Activated CD4-positive, alpha-beta T cell treated with anti-CD3 and anti-CD28 coated beads, Interleukin-2, Interleukin-4, amounts not matched to agents 100 ng/mL and 50 ng/mL, durations not matched to agents 16 hours and 8 hours (primary cell): ENCODE measurements around the gene YTHDF1.
"Not testable (repeated sequence)": the region's sequence is repeated elsewhere in the genome, so short reads cannot be mapped to it uniquely, and the experiment has no call there.

Experiments
- DNase-seq: peaks from one replicate; pipeline ENCODE4 v3.0.0-alpha.2; 2020; ENCODE audit warnings: low spot score

Gene YTHDF1

GRCh38 chr20:63169681-63170080 lies 46.2 kb downstream of the YTHDF1 start:
- DNase-seq, result no peak

- no peak for DNase-seq
Measured at GRCh38 chr20:63168861-63169260, 47.1 kb downstream of the YTHDF1 start.

DNA sequence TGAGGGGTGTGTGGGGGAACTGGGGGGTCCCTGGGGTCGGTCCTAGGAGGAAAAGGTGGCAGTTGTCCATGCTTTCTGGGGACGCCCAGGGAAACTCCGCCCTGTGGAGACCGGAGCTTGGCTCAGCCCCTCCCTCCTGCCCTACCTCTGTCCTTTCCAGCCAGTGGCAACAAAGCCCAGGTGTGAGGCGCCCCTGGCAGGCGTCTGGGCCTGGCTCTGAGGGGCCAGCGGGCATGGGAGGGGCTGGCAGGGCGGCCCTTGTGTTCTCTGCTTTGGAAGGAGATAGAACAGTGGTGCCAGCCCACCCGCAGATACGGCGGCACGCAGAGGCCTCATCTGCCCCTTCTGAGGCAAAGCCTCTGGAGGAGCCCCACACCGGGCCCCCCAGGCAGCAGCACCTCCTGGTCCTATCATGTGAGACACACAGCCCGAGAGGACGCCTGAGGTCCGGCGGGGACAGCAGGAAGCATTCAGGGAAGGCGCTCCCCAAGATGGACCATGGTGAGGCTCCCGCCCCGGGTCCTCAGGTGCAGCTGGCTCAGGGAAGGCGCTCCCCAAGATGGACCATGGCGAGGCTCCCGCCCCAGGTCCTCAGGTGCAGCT lies 47.9 kb downstream of the YTHDF1 start:
- no peak for DNase-seq

DNA sequence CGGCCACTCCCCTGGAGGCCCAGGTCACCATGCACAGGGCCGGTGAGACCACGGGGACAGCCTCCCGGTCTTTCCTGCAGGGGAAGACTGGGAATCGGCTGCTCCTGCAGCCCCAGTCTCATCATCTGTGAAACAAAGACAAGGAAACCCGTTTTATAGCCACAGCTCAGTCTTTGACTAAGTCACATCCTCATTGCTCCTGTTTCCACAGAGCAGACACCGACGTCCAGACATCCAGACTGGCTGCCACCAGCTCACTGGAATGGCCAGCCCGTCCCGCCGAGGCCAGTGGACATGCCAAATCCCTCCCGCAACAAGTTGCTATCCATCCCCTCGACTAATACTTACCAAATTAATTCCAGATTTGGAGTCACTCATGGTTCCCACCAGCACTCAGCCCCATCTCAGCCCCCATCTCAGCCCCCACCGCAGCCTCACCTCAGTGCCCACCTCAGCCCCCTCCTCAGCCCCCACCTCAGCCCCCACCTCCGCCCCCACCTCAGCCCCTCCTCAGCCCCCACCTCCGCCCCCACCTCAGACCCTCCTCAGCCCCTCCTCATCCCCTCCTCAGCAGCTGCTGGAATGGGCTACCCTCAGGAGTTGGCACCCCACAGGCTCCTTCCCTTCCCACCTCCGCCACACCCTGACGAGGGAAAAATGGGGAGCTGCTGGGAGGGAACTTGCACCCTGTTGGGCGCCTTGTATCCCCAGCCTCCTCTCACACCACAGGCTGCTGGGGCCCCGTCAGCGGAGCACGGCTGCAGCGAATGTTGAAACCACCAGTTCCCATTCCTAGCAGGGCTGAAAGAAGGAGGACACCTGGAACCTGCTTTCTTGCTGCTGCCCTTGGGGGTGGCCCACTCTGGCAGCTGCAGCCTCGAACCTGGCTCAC lies 48.7 kb downstream of the YTHDF1 start:
- DNase-seq, result no peak

GRCh38 chr20:63166193-63167020 lies 49.5 kb downstream of the YTHDF1 start:
- no peak for DNase-seq

DNA sequence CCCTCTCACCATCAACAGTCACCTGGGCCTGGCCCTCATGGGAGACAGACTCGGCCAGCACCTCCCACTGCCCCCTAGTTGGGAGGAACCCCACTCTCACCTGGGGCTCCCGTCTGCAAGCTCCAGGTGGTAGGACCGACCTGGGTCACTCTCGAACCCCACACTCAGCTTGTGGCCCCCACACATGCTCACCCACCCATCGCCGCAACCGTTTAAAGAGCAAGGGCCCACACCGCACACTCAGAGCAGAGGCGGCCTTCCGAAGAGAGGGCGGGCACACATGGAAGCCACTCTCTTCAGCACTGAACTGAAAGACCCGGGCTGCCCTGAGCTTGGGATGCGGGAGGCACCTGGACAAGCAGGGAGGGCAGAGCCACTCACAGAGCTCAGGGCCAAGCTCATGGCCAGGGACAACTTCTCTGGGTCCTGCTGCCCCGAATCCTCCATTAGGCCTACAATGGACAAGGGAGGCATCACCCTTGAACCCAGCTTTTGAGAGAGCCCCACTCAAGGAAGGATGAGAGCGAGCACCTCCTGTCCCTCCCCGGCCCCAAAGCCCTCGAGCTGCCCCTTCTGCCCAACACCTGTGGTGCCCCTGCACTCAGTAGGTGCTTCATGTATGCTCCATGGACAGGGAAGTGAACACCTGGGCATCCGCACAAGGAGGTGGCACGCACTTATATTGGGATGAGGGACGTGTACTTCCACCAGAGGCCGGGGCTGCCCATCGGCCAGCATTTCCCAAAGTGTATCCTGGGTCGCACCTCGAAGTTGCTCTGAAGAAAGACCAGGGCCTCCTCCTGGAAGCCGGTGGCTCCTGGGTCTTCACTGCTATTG lies 50.4 kb downstream of the YTHDF1 start:
- no peak for DNase-seq

- no peak for DNase-seq
Measured at GRCh38 chr20:63164484-63165355, 51.2 kb downstream of the YTHDF1 start.

- DNase-seq, result no peak
Measured at GRCh38 chr20:63163596-63164483, 52.1 kb downstream of the YTHDF1 start.

GRCh38 chr20:63163171-63163570 lies 52.8 kb downstream of the YTHDF1 start:
- no peak for DNase-seq

- DNase-seq, result no peak
Measured at GRCh38 chr20:63162206-63162795, 53.6 kb downstream of the YTHDF1 start.

- DNase-seq, result no peak
Measured at GRCh38 chr20:63161176-63161651, 54.7 kb downstream of the YTHDF1 start.

GRCh38 chr20:63160641-63161175 lies 55.2 kb downstream of the YTHDF1 start:
- DNase-seq, result no peak

- no peak for DNase-seq
Measured at GRCh38 chr20:63159826-63160640, 55.9 kb downstream of the YTHDF1 start.

DNA sequence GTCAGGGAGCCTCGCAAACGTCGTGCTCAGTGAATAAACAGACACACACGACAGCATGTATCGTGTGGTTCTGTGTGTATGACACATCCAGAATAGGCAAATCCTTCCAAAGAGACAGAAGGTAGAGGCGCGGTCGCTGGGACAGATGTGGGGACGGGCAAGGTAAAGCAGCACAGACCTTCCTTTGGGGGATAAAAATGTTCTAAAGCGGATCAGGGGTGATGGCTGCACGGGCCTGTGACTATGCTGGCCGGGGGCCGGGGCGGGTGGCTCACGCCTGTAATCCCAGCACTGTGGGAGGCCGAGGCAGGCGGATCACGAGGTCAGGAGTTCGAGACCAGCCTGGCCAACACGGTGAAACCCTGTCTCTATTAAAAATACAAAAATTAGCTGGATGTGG lies 56.7 kb downstream of the YTHDF1 start:
- not testable (repeated sequence) for DNase-seq

DNA sequence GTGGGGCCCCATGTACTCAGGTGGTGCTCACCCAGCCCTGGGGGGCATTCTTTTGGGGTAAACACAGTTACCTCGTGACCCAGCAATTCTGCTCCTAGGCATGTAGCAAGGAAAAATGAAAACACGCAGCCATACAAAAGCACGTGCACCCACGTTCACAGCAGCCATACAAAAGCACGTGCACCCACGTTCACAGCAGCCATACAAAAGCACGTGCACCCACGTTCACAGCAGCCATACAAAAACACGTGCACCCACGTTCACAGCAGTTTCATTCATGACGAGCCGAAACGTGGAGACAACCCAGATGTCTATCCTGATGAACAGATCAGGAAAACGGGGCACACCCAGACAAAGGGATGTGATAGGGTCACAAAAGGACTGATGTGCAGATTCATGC lies 57.1 kb downstream of the YTHDF1 start:
- no peak for DNase-seq

DNA sequence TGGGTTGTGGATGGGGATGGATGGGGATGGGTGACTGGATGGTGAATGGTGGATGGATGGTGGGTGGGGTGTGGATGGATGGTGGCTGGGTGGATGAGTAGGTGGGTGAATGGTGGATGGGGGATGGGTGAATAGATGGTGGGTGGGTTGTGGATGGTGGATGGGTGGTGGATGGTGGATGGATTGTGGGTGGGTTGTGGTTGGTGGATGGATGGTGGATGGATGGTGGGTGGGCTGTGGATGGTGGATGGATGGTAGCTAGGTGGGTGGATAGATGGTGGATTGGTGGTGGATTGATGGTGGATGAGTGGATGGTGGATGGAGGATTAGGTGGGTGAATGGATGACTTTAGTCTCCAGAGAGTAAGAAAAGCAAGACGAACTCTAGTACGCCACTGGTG lies 57.6 kb downstream of the YTHDF1 start:
- no peak for DNase-seq

- not testable (repeated sequence) for DNase-seq
Measured at GRCh38 chr20:63157431-63157830, 58.5 kb downstream of the YTHDF1 start.

DNA sequence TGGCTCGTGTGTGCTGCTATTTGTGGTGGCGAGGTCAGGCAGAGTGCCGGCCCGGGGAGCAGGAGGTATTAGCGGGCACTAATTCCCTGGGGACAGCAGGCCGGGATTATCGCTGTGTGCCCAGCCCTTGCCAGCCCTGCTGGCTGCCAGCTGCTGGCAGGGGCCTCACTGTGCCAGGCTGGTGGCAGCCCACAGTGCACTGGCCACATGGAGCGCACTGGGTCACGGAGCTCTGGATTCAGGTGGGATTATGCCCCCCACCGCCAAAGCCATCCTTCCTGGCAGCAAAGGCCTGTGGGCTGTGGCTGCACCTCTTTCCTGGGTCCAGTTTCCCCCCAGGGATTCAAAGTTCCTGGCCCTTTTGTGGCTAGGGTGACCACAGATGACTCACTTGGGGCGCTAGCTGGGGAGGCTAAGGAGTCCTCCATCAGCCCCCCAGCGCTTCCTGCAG lies 59.7 kb downstream of the YTHDF1 start:
- no peak for DNase-seq
